Colonic mucosa (tissue), 4 donors: ENCODE data around the gene ICAM4. TPM values are rescaled to one million over a fixed set of nuclear protein-coding genes. Genes with fewer than 3 reads are reported as not detected.
A peak's percentile ranks its signal among the peaks of the same experiment; 100 is the strongest.

Experiments used
- DNase-seq: peaks from one replicate; pipeline ENCODE4 v3.0.0-alpha.2; 2020
- H3K27ac ChIP-seq: fragments of 200-600 bp; one replicate; pipeline ENCODE4 v1.8.0; 2021
- H3K27me3 ChIP-seq: fragments of 200-600 bp; one replicate; pipeline ENCODE4 v1.8.0; 2021
- H3K36me3 ChIP-seq: fragments of 200-600 bp; one replicate; pipeline ENCODE4 v1.8.0; 2021
- H3K4me1 ChIP-seq: fragments of 200-600 bp; one replicate; pipeline ENCODE4 v1.8.0; 2021; ENCODE audit warnings: mild to moderate bottlenecking
- H3K4me3 ChIP-seq: fragments of 200-600 bp; one replicate; pipeline ENCODE4 v1.8.0; 2021
- H3K9ac ChIP-seq, 2 donors: one replicate each; pipeline ENCODE4 v1.7.0; 2013; ENCODE audit warnings: control low read depth in 2 of 2, low read depth in 2 of 2, low read length in 2 of 2
- H3K9me3 ChIP-seq: fragments of 200-600 bp; one replicate; pipeline ENCODE4 v1.8.0; 2021
- CTCF ChIP-seq: fragments of 200-600 bp; IDR thresholded peaks from one replicate; pipeline ENCODE4 v1.8.0; 2022; ENCODE audit warnings: antibody characterized with exemption, mild to moderate bottlenecking
- intact Hi-C: fragments of 100-400 bp; cut with DNase I; formaldehyde crosslinking; loops from one replicate; pipeline ENCODE4 v1.14.1; 2022
- total RNA-seq, 2 donors: library from RNA; stranded (reverse); fragmentation: NEBNext Ultra II Directional in 1 of 2; extraction: Animal tissue kit (Norgen Biotek cat#: 25700) in 1 of 2; gene quantifications; one replicate each; pipeline ENCODE4 v1.2.1, GENCODE V29; 2021
- donor health status: healthy.
- donor health status: DM: no; HTN: no; CAD: no.
- donor health status: DM: no; HTN: no; CAD: no.

Gene ICAM4
- total RNA-seq, 2 donors from 2014 or later, result 0.19 to 0.37 TPM

DNA sequence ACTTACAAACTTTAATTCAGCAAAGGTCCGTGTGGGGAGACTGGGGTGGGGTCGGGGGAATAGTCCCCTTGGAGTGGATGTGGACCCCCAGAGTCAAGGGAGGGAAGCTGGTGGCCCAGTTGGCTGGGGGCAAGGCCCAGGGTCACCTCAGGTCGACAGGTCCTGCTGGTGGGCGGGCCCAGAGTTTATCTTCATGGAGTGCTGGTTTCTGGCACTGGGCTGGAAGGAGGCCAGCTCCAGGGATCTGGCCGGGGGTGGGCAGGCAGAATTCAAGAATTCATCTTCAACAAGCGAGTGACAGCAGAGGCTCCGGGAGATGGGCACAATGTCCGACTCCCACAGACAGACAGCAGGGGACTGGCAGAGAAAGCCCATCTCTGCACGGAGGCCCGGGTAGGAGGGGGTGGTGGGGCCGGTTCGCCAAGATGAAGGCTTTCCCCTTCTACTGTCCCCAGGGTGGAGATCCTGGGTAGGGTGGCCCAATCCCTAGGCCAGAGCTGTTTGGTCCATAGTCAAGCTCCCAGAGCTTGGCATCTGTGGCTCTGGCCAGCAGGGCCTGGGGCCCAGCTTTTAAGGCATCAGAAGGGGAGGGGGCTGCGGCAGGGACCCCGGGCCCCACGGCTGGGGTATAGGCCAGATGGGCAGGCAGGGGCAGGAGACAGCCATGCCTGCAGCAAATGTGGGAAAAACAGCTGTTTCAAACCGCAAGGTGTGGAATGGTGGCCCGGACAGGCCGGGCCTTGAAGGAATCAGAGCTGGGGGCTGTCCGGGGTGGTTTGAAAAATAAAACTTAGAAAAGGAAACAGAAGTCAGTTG lies 29.7 kb downstream of the ICAM4 start:
- peak overlapping the region; percentile 66 for H3K4me3 ChIP-seq
- no peak for TF ChIP-seq CTCF
- no peak overlapping the region for H3K27ac ChIP-seq
- H3K9me3 ChIP-seq, result no peaks in the 10 kb centered on the region
- peak; percentile 42 for DNase-seq
- peaks cover 4% of the 10 kb centered on the region for H3K36me3 ChIP-seq
- intact Hi-C loops, result no loop called here
- peak overlapping the region in 1 of 2 donors; percentile 77 for H3K9ac ChIP-seq
- no peaks in the 10 kb centered on the region for H3K27me3 ChIP-seq
- H3K4me1 ChIP-seq, result peaks cover 7% of the 10 kb centered on the region

DNA sequence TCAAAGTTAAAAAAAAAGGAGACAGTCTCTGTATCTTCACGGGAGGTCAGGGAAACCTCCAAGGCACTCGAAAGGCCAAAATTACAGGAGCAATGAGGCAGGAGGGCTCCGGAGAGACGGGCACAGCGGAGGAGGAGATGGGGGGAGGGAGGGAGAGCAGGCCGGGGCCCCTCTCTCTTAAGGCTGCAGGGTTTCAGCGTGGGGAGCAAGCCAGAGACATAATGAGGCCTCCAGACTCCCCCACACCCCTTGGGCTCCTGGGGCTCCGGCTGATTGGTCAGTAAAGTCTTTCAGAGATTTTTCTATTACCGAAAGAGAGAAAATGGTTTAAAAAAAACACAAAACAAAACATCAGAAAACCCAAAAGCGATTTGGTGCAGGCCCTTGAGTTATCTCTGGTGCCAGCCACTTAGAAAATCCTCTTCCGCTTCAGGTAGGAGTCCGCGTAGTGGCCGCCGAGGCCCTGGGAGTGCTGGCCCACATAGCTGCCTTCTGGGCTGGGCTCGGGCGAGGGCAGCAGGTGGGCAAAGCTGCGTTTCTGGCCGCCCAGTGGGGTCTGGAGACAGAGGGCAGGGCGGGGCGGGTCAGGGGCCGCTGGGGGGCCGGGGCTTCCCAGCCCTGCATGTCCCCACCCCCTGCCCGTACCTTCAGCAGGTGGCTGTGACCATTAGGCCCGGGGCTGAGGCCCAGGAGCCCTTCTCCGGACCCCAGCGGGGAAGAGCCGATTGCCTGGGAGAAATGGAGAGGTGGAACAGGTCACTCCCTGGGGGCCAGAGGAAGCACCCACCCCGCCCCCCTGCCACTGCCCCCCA lies 30.5 kb downstream of the ICAM4 start:
- H3K27me3 ChIP-seq, result no peaks in the 10 kb centered on the region
- intact Hi-C loops, result no loop called here
- no peak overlapping the region for H3K27ac ChIP-seq
- DNase-seq, result no peak
- no peak overlapping the region for H3K9ac ChIP-seq
- H3K4me3 ChIP-seq, result no peak overlapping the region
- H3K4me1 ChIP-seq, result peaks cover 7% of the 10 kb centered on the region
- TF ChIP-seq CTCF, result no peak
- H3K9me3 ChIP-seq, result no peaks in the 10 kb centered on the region
- peaks cover 4% of the 10 kb centered on the region for H3K36me3 ChIP-seq

GRCh38 chr19:10317857-10318462 lies 31.2 kb downstream of the ICAM4 start:
- TF ChIP-seq CTCF, result no peak
- Histone ChIP-seq H3K36me3 (peaks cover 4% of the 10 kb centered on the region), H3K9ac (no peak overlapping the region), H3K27me3 (no peaks in the 10 kb centered on the region), H3K4me3 (no peak overlapping the region), H3K27ac (no peak overlapping the region), H3K9me3 (no peaks in the 10 kb centered on the region), H3K4me1 (peaks cover 7% of the 10 kb centered on the region)
- DNase-seq, result no peak
- intact Hi-C loops, result no loop called here

DNA sequence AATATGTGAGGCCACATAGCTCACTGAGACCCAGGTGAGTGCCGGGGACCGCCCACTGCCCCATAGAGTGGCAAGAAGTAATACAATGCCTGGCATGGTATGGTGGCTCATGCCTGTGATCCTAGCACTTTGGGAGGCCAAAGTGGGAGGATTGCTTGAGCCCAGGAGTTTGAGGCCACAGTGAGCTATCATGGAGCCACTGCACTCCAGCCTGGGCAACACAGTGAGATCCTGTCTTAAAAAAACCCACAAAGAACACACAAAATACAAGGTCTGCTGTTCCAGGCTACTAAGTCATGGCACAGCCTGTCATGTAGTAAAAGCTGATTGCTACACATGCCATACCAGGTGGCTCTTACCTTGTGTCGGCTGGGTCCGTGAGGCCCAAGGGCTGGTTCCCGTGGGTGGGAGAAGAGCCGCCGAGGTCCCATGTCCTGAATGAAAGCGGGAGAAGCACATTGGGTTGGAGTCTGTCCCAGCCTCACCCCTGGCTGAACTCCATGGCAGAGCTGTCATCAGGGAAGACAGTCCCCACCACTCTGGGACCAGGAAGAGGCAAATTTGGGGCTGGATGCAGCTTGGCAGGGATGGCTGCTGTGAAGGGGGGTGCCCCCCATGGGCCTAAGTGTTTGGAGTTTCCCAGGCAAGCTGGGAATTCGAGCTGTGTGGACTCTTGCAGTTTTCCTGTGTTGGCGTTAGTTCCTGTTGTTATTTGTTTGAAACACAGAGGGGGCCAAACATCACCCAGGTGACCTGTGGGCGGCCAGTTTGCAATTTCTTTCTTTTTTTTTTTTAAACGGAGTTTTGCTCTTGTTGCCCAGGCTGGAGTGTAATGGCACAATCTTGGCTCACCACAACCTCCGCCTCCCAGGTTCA lies 32.3 kb downstream of the ICAM4 start:
- no peak for TF ChIP-seq CTCF
- Histone ChIP-seq H3K36me3 (peaks cover 4% of the 10 kb centered on the region), H3K9me3 (no peaks in the 10 kb centered on the region), H3K27me3 (no peaks in the 10 kb centered on the region), H3K9ac (no peak overlapping the region), H3K27ac (no peak overlapping the region), H3K4me3 (no peak overlapping the region), H3K4me1 (peaks cover 7% of the 10 kb centered on the region)
- intact Hi-C loops, result no loop called here
- DNase-seq, result no peak
